HG03196 (cell line): Measurements from ENCODE around the gene RFC3.
"Not testable (repeated sequence)": the region's sequence is repeated elsewhere in the genome, so short reads cannot be mapped to it uniquely, and the experiment has no call there.

Experiments used
- ATAC-seq: cut with Tn5 transposase; IDR thresholded peaks from one replicate; pipeline ENCODE4 v1.9.1; 2021; ENCODE audit not compliant: unreplicated experiment

Gene RFC3

GRCh38 chr13:33806470-33807248 lies 11.3 kb upstream of the RFC3 start:
- ATAC-seq, result no peak

- not testable (repeated sequence) for ATAC-seq
Observed at GRCh38 chr13:33812829-33813228, 5.1 kb upstream of the RFC3 start.

- no peak for ATAC-seq
Observed at GRCh38 chr13:33815011-33815550, 2.9 kb upstream of the RFC3 start.

GRCh38 chr13:33816912-33817311 lies 1.0 kb upstream of the RFC3 start:
- no peak for ATAC-seq

- peak; percentile 1 for ATAC-seq
Observed at GRCh38 chr13:33817513-33817900, 442 bp upstream of the RFC3 start.

GRCh38 chr13:33825083-33825482 lies 7.1 kb downstream of the RFC3 start:
- no peak for ATAC-seq

- ATAC-seq, result no peak
Observed at GRCh38 chr13:33827139-33827538, 9.2 kb downstream of the RFC3 start.

- ATAC-seq, result no peak
Observed at GRCh38 chr13:33828431-33829129, 10.6 kb downstream of the RFC3 start.

- no peak for ATAC-seq
Observed at GRCh38 chr13:33832872-33833271, 14.9 kb downstream of the RFC3 start.

GRCh38 chr13:33838647-33839046 lies 20.7 kb downstream of the RFC3 start:
- ATAC-seq, result no peak

- ATAC-seq, result no peak
Observed at GRCh38 chr13:33840402-33840801, 22.5 kb downstream of the RFC3 start.

GRCh38 chr13:33842207-33842606 lies 24.3 kb downstream of the RFC3 start:
- ATAC-seq, result no peak

GRCh38 chr13:33842986-33843385 lies 25.0 kb downstream of the RFC3 start:
- no peak for ATAC-seq

GRCh38 chr13:33845572-33846302 lies 27.8 kb downstream of the RFC3 start:
- no peak for ATAC-seq

- no peak for ATAC-seq
Observed at GRCh38 chr13:33846303-33847062, 28.5 kb downstream of the RFC3 start.

- no peak for ATAC-seq
Observed at GRCh38 chr13:33849211-33849610, 31.3 kb downstream of the RFC3 start.

GRCh38 chr13:33855371-33855895 lies 37.5 kb downstream of the RFC3 start:
- no peak for ATAC-seq

GRCh38 chr13:33859691-33860303 lies 41.8 kb downstream of the RFC3 start:
- no peak for ATAC-seq

- no peak for ATAC-seq
Observed at GRCh38 chr13:33860526-33860925, 42.6 kb downstream of the RFC3 start.

GRCh38 chr13:33862016-33862415 lies 44.1 kb downstream of the RFC3 start:
- no peak for ATAC-seq
